ENCODE results near the gene WWOX. TPM values are rescaled to one million over a fixed set of nuclear protein-coding genes. Genes with fewer than 3 reads are reported as not detected.

Gene WWOX
- total RNA-seq, 4 donors from 2014 or later = 12.9 to 53.5 (median 25.6) TPM

DNA sequence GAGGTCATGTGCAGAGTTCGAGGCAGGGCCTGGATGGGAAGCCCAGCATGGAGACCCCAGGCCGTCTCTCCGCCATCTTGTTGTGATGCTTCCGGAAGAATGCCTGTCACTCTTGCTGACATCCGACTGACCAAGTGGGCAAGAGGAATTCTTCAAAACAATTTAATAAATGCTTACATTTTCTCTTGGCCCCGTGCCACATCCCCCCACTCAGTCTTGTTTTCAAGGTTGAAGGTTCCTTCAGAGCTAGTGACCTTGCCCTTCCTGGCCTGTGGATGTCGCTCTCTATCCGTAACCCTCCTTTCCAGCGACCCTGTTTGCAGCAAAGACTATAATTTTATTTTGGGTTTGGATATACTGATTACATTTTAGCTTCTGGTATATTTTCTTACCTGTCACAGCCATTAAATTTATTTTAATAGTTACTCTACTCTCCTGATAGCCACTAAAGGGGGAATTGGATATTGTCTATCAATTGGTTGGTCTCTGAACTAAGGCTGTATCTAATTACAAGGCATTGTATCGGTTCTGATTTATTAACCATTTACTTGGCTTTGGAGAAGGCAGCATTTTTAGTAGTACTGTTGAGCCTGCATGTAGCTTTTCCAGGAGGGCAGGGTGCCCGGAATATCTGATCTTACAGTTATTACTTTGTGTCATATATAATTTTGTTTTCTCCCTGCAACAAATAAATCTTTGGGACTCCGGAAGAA, 264.5 kb downstream of the WWOX start:
- no peak overlapping the region for H3K4me3 ChIP-seq
- H3K36me3 ChIP-seq = no peaks in the 10 kb centered on the region
- no peak overlapping the region for H3K27ac ChIP-seq
- H3K9me3 ChIP-seq = no peaks in the 10 kb centered on the region
- H3K27me3 ChIP-seq = no peaks in the 10 kb centered on the region
- TF ChIP-seq POLR2A (IDR thresholded peaks at IDR 0.05) (no peak), EP300 (IDR thresholded peaks at IDR 0.05) (no peak), POLR2AphosphoS5 (IDR thresholded peaks at IDR 0.05) (no peak)
- TF ChIP-seq, protein P1, sequence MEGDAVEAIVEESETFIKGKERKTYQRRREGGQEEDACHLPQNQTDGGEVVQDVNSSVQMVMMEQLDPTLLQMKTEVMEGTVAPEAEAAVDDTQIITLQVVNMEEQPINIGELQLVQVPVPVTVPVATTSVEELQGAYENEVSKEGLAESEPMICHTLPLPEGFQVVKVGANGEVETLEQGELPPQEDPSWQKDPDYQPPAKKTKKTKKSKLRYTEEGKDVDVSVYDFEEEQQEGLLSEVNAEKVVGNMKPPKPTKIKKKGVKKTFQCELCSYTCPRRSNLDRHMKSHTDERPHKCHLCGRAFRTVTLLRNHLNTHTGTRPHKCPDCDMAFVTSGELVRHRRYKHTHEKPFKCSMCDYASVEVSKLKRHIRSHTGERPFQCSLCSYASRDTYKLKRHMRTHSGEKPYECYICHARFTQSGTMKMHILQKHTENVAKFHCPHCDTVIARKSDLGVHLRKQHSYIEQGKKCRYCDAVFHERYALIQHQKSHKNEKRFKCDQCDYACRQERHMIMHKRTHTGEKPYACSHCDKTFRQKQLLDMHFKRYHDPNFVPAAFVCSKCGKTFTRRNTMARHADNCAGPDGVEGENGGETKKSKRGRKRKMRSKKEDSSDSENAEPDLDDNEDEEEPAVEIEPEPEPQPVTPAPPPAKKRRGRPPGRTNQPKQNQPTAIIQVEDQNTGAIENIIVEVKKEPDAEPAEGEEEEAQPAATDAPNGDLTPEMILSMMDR (IDR thresholded peaks at IDR 0.05) = no peak
- H3K4me1 ChIP-seq = peaks cover 0 to 13% (median 0%) of the 10 kb centered on the region in 3 donors
- whole genome bisulfite sequencing, 2 donors (ENCODE audit: low coverage in 1 of 2) = 71% methylated on average over 8 to 11 of the region's 12 CpGs
- no peak for ATAC-seq

DNA sequence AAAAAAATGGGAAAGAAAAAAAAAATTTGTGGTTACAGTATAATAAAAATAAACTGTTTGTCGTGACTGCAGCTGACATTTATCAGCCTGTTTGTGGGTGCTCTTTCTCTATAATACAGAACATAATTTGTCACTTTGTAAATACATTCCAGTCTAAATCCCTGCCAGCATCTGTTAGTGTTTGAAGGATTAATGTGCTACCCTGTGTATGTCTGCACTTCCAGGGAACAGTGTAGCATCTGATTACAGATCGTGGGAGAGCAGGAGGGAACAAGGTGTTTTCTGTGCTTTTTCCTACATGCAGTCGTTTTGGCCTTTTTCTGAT, 265.1 kb downstream of the WWOX start:
- Histone ChIP-seq H3K27me3 (no peaks in the 10 kb centered on the region), H3K9me3 (no peaks in the 10 kb centered on the region), H3K36me3 (no peaks in the 10 kb centered on the region), H3K4me1 (peaks cover 0 to 13% (median 0%) of the 10 kb centered on the region in 3 donors), H3K4me3 (no peak overlapping the region), H3K27ac (no peak overlapping the region)
- WGBS, 2 donors (ENCODE audit: low coverage in 1 of 2) = 10 to 15% methylated on average over 2 of the region's 3 CpGs
- no peak for TF ChIP-seq POLR2AphosphoS5 (IDR thresholded peaks at IDR 0.05)
- TF ChIP-seq EP300 (IDR thresholded peaks at IDR 0.05) = no peak
- TF ChIP-seq POLR2A (IDR thresholded peaks at IDR 0.05) = no peak
- TF ChIP-seq, protein P1 (IDR thresholded peaks at IDR 0.05) = no peak
- ATAC-seq = no peak

DNA sequence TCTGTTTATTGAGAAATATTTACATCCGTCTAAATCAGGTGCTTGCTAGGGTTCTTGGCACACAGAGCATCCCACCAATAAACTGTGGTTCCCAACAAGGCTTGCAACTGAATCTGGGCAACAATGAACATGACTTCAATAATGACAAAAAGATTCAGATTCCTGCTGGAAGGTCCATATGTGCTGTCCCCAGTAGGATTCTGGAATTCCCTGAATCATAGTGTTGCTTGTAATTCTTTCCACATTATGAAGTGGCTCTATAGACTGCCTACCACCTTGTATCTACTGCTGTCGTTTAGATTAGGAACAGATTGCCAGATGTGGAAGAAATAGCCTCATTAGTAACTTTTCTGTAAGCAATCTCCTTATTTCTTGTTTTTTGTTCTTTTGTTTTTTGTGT, 265.9 kb downstream of the WWOX start:
- Histone ChIP-seq H3K36me3 (no peaks in the 10 kb centered on the region), H3K4me3 (no peak overlapping the region), H3K27me3 (no peaks in the 10 kb centered on the region), H3K9me3 (no peaks in the 10 kb centered on the region), H3K27ac (no peak overlapping the region), H3K4me1 (peaks cover 0 to 13% (median 0%) of the 10 kb centered on the region in 3 donors)
- 61 to 83% methylated on average over 2 of the region's 2 CpGs for WGBS, 2 donors (ENCODE audit: low coverage in 1 of 2)
- no peak for ATAC-seq
- no peak for TF ChIP-seq POLR2AphosphoS5 (IDR thresholded peaks at IDR 0.05)
- no peak for TF ChIP-seq POLR2A (IDR thresholded peaks at IDR 0.05)
- TF ChIP-seq, protein P1 (IDR thresholded peaks at IDR 0.05) = no peak
- no peak for TF ChIP-seq EP300 (IDR thresholded peaks at IDR 0.05)

DNA sequence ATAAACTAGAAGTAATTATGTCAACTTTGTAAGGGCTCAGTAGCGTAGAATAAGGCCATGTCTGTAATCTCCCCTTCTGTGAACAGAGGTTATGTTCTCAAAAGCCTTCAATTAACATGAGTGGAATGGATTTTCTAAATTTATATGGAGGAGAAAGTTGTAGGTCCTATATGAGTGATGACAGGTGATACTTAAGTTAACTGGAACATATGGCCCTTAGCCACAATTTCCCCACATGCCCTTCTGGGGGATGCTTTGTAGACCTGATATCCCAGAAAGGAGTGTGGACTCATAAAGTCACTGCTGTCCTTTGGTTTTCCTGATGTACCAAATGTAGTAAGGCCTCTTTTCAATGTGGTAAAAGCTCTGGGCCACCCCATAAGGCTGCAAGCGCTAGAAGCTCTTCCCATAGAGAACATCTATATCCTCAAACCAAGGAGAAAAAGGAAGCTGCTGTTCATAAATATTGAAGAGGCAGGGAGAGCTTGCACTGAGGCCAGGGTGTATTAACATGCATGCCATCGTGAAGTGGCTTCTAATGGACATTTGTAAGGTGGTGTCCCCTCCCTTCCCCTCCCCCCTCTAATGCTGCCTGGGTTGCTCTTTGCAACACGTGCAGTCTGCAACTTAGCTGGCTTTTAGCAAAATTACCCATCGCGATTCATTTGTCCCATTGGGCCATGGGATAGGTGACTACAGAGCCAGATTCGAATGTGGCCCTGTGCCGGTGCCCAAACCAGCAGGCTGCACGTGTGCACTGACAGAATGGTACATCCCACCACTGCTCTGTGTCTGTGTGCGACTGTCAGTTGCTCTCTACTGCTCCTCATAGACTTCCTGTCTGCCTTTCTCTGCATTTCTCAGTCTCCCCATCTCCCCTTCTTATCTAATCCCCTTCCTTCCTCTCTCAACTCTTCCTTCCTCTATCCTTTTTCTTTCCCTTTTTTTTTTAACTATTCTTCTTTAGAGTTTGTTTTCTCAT, 269.0 kb downstream of the WWOX start:
- no peak for TF ChIP-seq EP300 (IDR thresholded peaks at IDR 0.05)
- TF ChIP-seq, protein P1 (IDR thresholded peaks at IDR 0.05) = no peak
- TF ChIP-seq POLR2AphosphoS5 (IDR thresholded peaks at IDR 0.05) = no peak
- no peak for TF ChIP-seq POLR2A (IDR thresholded peaks at IDR 0.05)
- Histone ChIP-seq H3K4me3 (no peak overlapping the region), H3K27me3 (no peaks in the 10 kb centered on the region), H3K4me1 (peaks cover 0 to 6% (median 0%) of the 10 kb centered on the region in 3 donors), H3K27ac (no peak overlapping the region), H3K36me3 (no peaks in the 10 kb centered on the region), H3K9me3 (no peaks in the 10 kb centered on the region)
- ATAC-seq = no peak
- 87 to 90% methylated on average over 5 to 10 of the region's 10 CpGs for WGBS, 2 donors (ENCODE audit: low coverage in 1 of 2)

All from gastroesophageal sphincter (tissue), 4 donors.